Activated CD8-positive, alpha-beta memory T cell treated with anti-CD3 and anti-CD28 coated beads for 4 hours (primary cell): ENCODE measurements around the gene MYH10.
A peak's percentile ranks its signal among the peaks of the same experiment; 100 is the strongest.

Experiments
- DNase-seq, 2 donors: peaks; one replicate each; pipeline ENCODE4 v3.0.0-alpha.2; 2020; ENCODE audit warnings: low read depth in 2 of 2

Gene MYH10

DNA sequence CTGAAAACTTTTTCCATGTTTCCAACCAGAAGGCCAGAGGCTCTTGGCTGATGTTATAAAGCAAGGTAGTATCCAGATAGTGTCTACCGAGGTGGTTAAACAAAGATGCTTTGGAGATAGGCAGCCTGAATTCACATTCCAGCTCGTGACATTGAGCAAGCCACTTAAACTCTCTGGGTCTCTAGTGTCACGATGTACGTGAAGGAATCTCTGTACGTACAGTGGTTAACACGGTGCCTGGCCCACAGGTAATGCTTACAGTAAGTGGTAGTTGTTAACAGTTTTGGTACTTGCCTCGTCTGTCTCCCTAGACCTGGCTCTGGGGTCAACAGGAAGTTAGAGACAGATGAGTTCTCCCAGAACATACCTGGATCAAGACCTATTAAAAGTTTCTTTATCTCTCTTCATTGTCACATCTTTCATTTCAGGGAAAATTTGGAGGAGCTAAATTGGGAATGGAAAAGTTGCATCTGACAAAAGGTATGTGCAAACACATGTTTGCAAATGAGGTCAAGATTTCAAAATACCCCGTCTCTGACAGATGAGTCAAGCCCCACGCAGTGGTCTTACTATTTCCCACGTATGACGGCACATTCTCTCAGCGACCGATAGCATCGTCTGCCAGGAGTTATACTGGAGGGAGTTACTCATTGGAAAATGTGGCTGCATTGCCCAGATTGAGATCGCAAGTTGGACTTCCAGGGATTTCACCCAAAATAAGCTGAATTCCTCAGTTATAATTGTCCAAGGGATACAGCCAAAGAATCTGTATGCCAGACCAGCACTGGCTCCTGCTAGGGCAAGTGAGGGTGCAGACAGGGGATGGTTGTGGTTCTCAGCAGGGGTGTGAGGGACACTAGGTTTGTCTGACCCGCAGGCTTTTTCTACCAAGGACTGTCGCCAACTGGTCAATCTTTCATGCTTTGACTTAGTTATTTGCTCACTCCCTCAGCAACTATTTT lies 18.9 kb upstream of the MYH10 start:
- DNase-seq: no peak

DNA sequence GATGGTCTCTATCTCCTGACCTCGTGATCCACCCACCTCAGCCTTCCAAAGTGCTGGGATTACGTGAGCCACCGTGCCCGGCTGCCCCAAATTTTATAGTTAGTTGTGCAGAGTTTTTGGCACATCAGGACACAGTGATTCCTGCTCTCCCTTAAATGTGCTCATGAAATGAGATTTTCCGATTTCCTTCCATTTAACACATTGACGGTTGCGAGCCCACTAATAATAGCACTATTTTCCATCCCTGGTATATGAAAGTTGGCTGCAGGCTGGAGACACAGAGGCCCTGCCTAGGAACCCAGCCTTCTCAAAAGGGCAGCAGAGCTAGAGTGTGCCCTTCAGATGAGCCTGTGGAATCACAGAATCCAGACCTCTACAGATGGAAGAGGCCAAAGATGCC lies 17.4 kb upstream of the MYH10 start:
- no peak for DNase-seq

DNA sequence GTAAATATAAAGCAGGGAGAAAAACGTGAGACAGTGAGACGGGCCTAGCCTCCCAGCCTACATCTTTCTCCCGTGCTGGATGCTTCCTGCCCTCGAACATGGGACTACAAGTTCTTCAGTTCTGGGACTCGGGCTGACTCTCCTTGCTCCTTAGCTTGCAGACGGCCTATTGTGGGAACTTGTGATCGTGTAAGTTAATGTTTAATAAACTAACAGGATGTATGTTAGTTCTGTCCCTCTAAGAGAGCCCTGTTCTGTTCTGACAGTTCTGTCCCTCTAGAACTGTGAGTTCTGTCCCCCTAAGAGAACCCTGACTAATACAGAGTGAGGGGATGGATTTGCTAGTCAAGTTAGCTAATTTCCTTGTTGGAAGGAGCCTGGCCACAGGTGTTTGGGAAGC lies 16.7 kb upstream of the MYH10 start:
- no peak for DNase-seq

DNA sequence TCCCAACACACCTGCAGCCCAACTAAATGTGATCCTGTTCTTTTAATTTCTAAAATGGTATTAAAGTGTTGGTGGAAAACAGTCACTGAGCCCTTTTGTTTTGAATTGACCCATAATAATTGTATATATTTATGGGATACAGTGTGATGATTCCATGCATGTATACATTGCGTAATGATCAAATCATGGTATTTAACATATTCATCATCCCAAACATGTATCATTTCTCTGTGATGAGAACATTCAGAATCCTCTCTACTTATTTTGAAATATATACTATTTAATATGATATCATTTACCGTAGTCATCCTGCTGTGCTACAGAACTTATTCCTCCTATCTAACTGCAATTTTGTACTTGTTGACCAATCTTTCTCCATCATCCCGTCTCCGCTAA lies 14.0 kb upstream of the MYH10 start:
- DNase-seq: no peak

DNA sequence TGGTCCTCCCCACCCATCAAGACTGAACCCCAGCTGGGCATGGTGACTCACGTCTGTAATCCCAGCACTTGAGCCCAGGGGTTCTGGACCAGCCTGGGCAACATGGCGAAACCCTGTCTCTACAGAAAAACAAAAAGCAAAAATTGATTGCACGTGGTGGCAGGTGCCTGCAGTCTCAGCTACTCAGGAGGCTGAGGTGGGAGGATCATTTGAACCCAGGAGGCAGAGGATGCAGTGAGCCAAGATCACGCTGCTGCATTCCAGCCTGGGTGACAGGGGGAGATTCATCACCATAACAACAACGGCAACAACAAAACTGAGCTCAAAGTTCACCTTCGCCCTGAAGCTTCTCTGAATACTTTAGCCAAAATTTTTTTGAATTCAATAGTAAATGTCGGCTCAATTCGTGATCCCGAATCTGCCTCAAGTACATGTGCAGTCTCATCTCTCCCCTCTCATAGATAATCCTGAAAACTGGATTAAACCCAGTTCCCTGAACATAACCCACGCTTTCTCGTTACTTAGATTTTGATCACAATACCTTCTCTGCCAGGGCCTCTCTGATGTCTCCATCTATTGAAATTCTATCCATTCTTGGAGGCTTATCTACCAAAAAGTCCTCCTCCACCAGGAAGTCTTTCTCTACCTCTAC lies 13.5 kb upstream of the MYH10 start:
- DNase-seq: no peak

DNA sequence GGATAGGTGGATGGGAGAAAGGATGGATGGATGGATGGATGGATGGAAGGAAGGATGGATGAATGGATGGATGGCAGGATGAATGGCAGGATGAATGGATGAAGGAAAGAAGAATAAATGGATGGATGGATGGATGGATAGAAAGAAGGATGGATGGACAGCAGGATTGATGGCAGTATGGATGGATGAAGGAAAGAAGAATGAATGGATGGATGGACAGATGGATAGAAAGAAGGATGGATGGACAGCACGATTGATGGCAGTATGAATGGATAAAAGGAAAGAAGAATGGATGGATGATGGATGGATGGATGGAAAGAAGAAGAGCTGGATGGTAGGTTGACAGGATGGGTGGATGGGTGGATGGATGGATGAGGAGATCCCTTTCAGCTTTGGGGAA lies 9.2 kb upstream of the MYH10 start:
- DNase-seq: no peak

DNA sequence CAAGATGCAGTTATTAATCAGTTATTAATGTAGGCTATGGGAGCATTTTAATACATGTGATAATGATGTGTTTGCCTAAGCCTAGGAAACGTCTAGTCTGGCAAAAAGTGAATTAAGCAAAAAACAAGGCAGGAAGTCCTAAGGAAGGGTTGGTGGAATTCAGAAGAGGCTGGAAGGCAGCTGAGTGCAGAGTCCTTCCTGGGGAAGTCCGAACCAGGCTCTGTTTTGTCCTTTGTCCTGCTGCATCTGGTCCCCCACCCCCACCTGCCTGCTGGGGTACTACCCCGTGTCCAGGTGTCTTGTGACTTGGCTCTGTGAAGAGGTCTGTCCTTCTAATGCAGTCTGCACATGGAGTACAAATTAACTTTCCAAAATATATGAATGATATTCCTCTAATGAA lies 1.5 kb upstream of the MYH10 start:
- DNase-seq: no peak

DNA sequence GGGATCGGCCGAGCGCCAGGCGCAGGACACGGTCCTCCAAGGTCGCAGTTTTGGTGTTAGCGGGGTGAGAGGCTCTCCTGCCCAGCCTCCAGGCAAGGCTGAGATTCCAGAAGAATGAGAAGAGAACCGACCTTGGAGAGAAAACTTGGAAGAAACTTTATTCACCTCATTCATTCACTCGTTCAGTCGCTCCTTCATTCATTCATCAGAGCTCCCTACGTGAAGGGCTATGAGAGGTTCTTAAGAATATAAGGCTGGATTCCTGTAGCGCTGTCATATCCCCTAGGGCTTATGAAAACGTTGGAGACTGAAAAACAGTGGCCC lies 991 bp upstream of the MYH10 start:
- DNase-seq: no peak

DNA sequence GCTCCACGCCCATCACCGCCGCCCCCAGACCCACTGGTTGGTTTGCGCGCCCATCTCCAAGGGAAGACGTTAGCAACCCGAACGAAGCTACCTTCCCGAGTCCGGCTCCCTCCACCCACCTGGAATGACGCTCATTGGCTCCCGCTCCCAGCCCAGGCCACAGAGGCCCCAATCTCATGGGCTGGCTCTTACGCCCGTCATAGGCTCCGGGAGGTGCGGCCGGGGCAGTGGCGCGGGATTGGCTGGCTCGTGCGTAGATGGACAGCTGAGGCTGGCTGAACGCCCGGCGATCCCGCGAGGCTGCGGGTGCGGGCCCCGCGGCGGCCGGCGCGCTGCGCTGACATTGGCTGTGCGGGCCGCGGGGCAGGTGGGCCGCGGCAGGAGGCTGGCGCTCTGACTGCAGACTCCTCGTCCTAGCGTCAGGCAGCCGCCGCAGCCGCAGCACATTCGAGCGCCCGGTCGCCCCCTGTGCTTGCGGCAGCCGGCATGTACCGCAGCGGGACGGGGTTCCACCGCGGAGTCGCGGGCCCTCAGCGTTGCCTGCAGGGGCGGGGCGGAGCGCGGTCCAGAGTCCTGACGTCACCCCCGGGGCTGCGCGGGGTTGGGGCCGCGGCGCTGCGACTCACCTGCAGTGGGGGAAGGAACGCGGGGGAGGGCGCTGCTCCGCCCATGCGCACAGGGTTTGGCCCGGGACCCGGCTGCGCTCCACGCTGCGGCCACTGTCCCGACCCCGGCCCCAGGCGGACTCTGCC lies 453 bp upstream of the MYH10 start:
- peak; percentile 60 to 61 for DNase-seq

DNA sequence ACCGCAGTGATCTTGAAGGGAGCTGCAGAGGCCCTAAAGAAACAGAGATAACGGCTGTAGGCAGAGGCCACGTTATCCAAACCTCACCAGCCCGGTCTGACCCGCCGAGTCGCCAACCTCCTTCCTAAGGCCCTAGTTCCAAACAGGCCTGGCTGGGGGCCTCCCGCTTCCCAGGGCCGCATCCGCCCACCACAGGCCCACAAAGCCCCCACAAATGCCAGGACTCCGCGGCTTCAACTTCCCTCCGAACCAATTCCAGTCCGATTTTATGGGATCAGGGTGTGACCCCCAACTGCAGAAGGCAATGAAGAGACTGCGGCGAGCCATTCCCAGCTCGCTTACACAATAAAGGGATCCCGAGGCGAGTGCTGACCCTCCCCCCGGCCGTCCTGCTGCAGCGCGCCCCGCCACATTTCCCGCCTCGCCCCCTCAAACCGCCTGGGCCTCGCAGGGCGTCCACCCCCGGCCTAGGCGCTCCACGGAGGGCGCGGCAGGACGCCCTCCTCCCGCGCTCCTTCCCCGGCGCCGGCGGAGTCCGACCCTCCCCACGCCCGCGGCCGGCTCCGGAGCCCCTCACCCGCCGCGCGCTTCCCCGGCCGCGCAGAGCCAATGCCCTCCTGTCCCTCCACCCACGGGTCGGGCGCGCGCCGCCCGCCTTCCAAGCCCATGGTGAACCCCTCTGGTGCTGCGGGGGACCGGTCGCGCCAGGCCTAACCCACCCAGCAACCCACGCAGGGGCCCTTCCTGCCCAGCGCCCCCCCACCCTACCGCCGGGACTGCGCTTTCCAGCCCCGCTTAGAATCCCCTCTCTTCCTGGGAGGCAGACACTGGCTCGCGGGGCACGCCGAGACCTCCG lies 926 bp downstream of the MYH10 start:
- DNase-seq: no peak

DNA sequence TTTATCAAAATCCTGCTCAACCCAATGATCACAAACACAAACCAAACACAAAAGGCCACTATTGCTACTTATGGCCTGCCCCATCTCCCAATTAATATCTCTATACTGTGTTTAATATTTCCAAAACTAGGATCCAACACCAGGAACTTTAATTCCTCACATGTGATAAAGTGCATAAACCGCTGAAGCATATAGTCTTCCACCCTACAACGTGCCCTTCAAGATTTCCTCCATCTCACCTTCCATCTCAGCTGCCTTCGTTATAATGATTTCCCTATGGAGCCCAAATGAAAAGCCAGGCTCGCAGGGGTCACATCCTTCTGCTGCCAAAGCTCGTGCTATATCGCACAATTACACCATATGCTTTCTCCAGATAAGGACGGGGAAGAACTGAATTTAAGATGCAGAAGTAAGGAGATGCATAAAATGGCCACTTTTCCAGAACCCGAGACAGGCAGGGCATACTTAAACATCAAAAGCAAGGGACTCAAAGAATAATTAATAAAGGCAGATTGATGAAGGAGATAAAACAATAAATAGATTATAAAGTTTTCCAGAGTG lies 1.8 kb downstream of the MYH10 start:
- DNase-seq: no peak

DNA sequence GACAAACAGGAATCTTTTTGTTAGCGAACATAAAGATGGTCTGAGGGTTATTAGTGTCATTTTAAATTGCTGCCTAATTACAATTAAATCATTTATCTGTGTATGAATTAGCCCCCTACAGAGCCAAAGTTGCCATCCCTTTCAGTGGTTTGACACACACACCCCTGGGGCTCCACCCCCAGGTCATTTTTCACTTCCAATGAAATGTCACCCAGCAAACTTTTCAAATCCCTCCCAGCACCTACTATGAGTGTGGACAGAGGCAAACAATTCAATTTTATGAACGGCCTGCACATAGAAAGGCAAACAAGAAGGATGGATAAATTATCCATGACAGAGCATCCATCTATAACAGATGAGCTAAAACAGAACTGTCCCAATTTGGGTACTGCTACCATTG lies 2.4 kb downstream of the MYH10 start:
- DNase-seq: no peak

DNA sequence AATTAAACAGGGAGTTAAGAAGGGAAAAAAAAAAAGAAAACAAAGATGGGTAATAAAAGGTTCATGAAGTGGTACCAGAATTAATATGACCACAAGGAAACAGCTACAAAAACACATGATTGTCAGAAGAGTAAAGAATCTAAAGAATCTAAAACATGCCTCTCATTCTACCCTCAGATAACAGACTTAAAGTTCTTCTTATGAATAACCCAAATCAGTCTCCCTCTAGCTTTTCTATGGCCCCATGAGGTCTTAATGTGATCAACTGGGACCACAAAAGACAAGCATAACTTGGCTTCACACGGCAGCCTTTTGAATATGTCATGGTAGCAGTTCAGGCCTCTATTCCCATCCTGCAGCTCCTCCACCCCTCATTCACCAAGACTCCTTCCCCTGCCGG lies 6.9 kb downstream of the MYH10 start:
- no peak for DNase-seq

DNA sequence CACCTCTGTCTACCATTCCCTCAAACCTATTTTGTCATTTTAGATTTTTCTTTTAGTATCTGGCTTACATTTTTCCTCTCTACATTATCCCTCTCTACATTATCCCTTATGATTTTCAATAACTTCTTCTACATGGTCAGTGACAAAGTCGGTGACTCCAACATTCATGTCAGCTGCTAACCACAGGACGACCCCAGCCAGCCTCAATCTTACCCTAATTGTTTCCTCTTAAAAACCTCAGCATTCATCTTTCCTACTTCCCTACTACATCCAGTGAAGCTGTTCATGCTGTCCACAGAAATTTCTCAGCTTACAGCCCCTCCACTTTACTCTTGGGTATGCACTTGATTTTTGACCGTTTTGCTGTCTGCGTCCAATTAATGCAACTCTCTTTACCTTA lies 8.3 kb downstream of the MYH10 start:
- DNase-seq: no peak

DNA sequence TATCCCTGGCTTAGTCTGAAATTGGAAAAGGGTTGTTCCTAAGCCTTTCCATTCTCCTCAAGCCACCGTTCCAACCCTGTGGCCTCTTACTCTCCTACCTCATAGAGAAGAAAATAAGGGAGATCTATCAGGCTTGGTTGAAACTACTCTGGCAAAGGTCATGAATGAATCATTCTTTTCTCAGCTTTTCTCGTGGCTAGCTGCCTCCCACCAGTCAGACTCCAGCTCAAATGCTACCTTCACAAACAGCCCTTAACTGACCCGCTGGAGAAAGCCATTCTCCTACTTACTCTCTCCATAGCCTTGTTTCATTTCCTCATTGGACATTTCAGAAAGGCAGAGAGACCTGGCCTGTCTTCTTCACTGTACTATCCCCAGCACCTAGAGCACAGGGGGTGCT lies 8.9 kb downstream of the MYH10 start:
- DNase-seq: no peak

DNA sequence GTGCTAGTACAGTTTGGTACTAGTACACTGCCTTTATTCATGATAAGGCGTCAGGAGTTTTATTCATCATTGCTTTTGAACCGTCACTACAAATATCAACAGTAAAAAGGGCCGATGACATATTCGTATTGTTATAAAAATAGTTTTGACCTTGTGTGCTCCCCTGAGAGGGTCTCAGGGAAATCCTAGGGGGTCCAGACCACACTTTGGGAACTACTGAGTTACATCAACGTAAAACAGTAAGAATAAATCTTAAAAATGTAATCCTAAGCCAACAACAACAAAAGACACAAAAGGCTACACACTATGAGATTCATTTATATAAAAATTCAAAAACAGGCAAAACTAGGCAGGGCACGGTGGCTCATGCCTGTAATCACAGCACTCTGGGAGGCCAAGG lies 11.2 kb downstream of the MYH10 start:
- DNase-seq: no peak

DNA sequence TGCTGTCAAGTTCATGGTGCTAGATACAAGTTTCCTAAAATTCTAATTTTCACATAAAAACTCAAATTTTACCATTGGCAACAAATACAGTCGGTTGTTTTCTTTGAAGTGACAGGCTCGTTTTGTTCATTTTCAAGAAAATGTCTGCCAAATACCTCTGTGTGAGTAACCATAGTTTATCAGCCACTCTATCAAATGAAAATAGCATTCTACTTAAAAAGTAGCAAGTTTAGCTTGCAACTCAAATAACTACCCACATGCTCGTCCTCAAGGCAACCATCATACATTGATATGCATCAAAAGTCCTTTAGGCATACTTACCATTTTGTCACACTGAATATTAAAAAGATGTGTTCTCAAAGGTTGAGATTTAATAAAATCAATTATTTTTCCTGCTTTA lies 11.7 kb downstream of the MYH10 start:
- DNase-seq: no peak

DNA sequence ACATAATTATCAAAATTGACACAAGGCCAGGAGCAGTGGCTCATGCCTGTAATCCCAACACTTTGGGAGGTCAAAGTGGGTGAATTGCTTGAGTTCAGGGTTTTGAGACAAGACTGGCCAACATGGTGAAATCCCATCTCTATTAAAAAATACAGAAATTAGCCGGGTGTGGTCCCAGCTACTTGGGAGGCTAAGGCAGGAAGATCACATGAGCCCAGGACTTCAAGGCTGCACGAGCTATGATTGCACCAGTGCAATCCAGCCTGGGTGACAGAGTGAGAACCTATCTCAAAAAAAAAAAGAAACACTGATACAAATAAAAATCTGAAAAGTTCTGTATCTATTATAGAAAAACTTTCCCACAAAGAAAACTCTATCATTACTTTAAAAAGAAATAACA lies 15.5 kb downstream of the MYH10 start:
- no peak for DNase-seq

DNA sequence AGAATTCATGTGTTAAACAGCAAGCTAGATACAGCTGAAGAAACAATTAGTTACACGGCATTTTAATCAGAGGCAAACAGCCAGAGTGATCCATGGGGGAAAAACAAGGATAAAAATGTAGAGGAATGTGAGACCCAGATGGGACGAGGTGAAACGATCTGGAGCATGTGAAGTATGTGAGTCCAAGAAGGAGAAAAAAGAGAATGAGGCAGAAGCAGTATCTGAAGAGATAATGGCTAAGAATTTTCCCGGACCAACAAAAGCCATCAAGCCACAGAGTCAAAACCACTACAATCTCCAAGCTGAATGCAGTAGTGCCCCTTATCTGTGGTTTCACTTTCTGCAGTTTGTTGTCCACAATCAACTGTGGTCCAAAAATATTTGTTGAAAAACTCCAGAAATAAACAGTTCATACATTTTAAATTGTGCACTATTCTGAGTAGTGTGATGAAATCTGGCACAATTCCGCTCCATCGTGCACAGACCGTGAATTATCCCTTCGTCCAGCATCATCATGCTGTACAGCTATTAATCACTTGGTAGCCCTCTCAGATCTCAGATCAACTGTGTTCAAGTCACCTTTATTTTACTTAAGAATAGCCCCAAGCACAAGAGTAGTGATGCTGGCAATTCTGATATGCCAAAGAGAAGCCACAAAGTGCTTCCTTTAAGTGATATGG lies 18.8 kb downstream of the MYH10 start:
- no peak for DNase-seq

DNA sequence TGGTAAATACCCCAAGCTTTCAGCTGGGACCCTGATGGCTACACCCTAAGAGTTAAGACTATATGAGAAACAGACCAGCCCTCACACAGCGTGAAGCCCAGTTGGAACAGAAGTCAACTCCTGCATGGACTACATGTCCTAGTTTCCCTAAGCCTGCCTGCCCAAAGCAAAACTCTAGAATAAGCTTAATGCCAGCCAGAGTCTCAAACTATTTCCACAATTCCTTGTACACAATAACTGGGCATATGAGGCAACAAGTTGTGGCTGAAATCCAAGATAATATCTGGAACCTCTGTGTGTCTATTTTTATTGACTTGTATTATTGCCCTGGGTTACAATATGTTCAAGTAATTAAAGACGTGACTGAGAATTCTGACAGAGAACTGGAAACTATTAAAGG lies 19.4 kb downstream of the MYH10 start:
- no peak for DNase-seq

DNA sequence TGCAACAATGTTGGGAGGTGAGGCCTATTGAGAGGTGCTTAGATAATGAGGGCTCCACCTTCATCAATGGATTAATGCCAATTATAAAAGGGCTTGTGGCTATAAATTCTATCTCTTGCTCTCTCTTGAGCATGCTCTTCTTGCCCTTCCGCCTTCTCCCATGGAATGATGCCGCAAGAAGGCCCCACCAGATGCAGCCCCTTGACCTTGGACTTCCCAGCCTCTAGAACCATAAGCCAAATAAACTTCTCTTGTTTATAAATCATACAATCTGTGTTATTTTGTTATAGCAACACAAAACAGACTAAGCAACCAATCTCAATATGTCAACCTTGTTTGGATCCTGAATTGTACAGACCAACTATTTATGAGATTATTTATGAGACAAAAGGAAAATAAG lies 20.0 kb downstream of the MYH10 start:
- no peak for DNase-seq
